GM21526 (cell line): Measurements from ENCODE around the gene NLGN1.

Experiments used
- ATAC-seq: cut with Tn5 transposase; IDR thresholded peaks from one replicate; pipeline ENCODE4 v1.9.1; 2021; ENCODE audit warnings: moderate library complexity; ENCODE audit not compliant: unreplicated experiment, low FRiP score

The NLGN1 gene

GRCh38 chr3:173891272-173892100 lies 493.9 kb downstream of the NLGN1 start:
- ATAC-seq: no peak

GRCh38 chr3:173892547-173892946 lies 495.0 kb downstream of the NLGN1 start:
- ATAC-seq: no peak

GRCh38 chr3:173893066-173893465 lies 495.5 kb downstream of the NLGN1 start:
- no peak for ATAC-seq

DNA sequence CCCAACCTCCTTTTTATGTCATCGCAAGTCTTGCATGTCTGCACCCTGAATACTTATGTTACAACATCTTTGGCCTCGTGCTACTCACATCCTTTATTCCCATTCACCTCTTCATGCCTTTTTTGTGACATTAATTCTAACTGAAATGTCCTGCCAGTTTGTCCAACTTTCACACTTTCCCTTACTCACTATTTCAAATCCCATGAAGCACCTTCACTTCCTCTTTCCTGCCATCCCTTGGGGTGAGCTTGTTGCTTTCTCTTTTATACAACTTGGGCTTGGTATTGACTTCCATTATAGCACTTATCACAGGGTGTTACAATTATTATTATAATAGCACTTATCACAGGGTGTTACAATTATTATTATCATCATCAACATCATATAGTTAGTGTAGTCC lies 496.3 kb downstream of the NLGN1 start:
- no peak for ATAC-seq

GRCh38 chr3:173897631-173898030 lies 500.1 kb downstream of the NLGN1 start:
- no peak for ATAC-seq

DNA sequence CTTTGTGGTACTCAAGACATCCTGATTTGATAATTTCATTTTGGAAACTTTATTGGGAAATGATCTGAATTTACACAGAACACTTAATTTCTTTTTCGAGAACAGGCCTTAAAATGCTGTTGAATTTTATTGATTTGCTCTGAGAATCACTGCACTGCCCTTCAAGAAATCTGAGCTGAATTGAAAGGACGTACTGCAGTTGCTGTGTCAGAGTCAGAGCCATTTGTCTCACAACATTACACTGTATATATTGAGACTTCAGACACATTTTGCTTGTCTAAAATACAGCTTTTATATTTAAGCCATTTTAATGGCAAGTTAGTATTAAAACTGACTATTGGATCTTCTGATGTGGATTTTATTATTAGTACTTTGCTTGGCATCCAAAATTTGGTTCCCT lies 504.1 kb downstream of the NLGN1 start:
- ATAC-seq: no peak

- ATAC-seq: no peak
Observed at GRCh38 chr3:173902401-173902800, 504.9 kb downstream of the NLGN1 start.

DNA sequence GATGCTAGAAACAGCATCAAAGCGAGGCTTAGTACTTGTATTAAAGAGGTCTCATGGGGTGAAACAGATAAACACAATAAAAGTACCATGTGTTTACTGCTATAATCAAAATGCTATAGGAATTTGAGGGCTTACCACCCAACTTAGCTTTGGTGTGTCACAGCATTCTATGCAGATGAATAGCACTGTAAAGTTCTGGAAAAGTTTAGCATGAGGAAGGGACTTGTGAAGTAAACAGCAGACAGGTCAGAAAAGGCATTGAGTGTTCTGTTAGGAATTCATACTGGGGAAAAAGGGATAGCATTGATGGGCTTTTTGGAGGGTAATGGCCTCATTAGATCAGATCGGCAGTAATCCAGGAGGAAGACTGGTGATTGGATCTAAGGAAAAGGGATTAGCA lies 505.3 kb downstream of the NLGN1 start:
- ATAC-seq: no peak

DNA sequence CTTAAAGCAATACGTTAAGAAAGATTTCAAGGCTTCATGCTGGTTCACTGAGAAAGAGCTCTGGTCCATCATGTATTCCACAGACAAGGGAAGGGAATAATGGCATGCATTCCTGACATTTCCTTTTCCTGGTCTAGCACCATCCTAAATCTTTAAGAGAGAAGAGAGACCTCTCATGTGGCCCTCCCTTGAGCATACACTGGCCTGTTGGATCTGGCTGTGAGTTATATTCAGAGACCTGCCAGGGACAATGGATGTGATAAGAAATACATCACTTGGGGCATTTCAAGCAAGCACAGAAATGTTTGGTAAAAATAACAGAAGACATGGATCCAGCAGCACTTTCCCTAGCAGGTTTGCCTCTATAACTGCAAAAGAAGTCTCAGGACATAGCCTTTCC lies 507.8 kb downstream of the NLGN1 start:
- ATAC-seq: no peak

- no peak for ATAC-seq
Observed at GRCh38 chr3:173911446-173911845, 513.9 kb downstream of the NLGN1 start.

GRCh38 chr3:173912126-173912525 lies 514.6 kb downstream of the NLGN1 start:
- no peak for ATAC-seq

GRCh38 chr3:173913397-173913796 lies 515.9 kb downstream of the NLGN1 start:
- ATAC-seq: no peak

GRCh38 chr3:173913974-173914421 lies 516.5 kb downstream of the NLGN1 start:
- ATAC-seq: no peak

GRCh38 chr3:173916799-173917198 lies 519.3 kb downstream of the NLGN1 start:
- no peak for ATAC-seq

GRCh38 chr3:173920386-173920785 lies 522.8 kb downstream of the NLGN1 start:
- ATAC-seq: no peak

- ATAC-seq: no peak
Observed at GRCh38 chr3:173921732-173922131, 524.2 kb downstream of the NLGN1 start.

GRCh38 chr3:173923204-173923603 lies 525.7 kb downstream of the NLGN1 start:
- no peak for ATAC-seq

GRCh38 chr3:173930251-173930650 lies 532.7 kb downstream of the NLGN1 start:
- no peak for ATAC-seq

DNA sequence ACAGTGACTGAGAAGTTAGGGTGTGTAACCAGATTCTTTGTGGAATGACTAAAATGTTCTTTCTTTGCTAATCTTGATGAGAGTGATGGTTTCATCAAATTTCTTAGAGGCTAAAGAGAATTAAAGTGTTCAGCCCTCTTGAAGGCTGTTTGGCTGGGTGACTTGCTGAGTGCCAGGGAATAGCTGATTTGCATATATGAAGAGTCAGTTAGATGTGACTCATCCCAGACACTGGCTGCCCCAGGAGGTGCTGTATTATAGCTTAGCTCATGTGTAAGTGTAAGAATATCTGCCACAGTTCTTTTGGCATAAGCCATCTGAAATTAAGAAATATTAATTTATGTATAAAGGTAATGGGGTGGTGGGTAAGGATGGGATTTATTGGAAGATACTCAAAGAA lies 535.1 kb downstream of the NLGN1 start:
- no peak for ATAC-seq

DNA sequence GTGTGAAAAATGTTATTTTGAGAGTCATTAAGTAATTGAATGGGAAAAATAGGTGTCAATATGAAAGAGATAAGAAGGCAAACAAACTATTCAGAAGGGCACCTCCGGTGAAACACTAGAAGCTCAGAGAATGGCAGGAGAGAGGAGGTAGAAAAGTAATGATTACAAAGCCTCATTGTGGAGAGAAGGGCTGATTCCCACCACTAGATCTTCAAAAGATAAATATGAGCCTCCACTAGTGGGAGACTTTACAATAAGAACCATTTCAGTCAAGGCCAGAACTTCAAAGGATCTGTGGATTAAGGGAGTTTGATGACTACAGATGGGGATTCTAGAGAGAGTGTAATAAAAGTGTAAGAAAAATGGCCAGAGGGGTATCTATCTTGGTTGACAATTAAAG lies 535.6 kb downstream of the NLGN1 start:
- no peak for ATAC-seq

GRCh38 chr3:173936316-173936715 lies 538.8 kb downstream of the NLGN1 start:
- no peak for ATAC-seq

- ATAC-seq: no peak
Observed at GRCh38 chr3:173938159-173938558, 540.6 kb downstream of the NLGN1 start.

GRCh38 chr3:173938616-173939015 lies 541.1 kb downstream of the NLGN1 start:
- no peak for ATAC-seq
